Measurements from ENCODE around the gene MICAL3.

MICAL3 gene

DNA sequence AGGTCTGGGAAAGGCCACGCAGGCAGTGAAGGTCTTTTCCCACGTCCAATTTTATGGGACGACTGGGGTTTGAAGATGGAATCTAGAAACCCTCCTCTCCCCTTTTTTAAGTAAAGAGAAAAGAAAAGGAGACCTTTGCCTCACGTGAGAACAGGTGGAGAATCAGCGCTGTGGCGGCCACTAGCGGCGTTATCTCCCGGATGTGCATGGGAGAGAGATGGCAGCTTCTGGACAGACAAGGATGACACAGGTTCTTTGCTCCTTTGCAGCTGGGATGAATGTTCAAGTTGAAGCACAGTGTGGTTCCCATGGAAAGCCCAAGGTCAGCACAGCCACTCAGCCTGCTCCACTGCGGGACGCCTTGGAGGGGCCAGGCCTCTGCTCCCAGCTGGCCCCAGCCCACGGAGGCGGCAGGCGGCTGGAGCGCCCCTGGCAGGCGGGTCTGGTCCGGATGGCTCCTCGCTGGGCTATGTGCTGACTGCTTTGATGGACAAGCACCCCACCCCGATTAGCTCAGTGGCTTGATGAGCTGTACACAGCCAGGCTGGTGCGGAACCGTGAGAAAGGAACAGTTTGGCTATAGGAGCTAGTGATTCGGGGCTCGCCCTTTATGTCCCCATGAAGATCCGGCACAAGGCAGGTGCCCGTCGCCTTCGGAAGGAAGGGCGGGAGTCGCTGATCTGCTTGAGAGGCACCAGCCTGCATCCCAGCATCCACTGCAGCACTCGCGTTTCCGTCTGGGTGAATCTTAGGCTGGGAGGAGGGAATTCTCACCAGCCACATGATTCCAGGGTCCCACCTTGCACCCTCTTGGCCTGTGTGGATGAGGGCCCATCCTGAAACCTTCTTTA lies 235.6 kb downstream of the MICAL3 start:
- H3F3A ChIP-seq (ENCODE audit: insufficient read depth, low read length) = no peaks in the 10 kb centered on the region
- H3K9me3 ChIP-seq (ENCODE audit: low read length) = no peaks in the 10 kb centered on the region
- no peaks in the 10 kb centered on the region for H3K79me2 ChIP-seq (ENCODE audit: insufficient read depth, low read length)
- no peak overlapping the region for H3K4me2 ChIP-seq (ENCODE audit: low read length)
- H4K20me1 ChIP-seq (ENCODE audit: insufficient read depth, low read length) = no peaks in the 10 kb centered on the region
- H3K4me1 ChIP-seq (ENCODE audit: insufficient read depth, low read length, severe bottlenecking) = peaks cover 3% of the 10 kb centered on the region
- no peak for TF ChIP-seq EZH2 (IDR thresholded peaks at IDR 0.05; ENCODE audit: borderline replicate concordance, low read length)
- TF ChIP-seq, protein P1, sequence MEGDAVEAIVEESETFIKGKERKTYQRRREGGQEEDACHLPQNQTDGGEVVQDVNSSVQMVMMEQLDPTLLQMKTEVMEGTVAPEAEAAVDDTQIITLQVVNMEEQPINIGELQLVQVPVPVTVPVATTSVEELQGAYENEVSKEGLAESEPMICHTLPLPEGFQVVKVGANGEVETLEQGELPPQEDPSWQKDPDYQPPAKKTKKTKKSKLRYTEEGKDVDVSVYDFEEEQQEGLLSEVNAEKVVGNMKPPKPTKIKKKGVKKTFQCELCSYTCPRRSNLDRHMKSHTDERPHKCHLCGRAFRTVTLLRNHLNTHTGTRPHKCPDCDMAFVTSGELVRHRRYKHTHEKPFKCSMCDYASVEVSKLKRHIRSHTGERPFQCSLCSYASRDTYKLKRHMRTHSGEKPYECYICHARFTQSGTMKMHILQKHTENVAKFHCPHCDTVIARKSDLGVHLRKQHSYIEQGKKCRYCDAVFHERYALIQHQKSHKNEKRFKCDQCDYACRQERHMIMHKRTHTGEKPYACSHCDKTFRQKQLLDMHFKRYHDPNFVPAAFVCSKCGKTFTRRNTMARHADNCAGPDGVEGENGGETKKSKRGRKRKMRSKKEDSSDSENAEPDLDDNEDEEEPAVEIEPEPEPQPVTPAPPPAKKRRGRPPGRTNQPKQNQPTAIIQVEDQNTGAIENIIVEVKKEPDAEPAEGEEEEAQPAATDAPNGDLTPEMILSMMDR (IDR thresholded peaks at IDR 0.05; ENCODE audit: low read length) = peak; percentile 23
- no peaks in the 10 kb centered on the region for H3K36me3 ChIP-seq (ENCODE audit: insufficient read depth, low read length)
- H3K27me3 ChIP-seq (ENCODE audit: insufficient read depth, low read length) = no peaks in the 10 kb centered on the region
- no peak overlapping the region for H3K27ac ChIP-seq (ENCODE audit: low read depth, low read length, poor library complexity, severe bottlenecking)
- H3K9ac ChIP-seq (ENCODE audit: low read length) = no peak overlapping the region
- no peak overlapping the region for H2AFZ ChIP-seq (ENCODE audit: low read length)
- no peaks in the 10 kb centered on the region for H3K9me2 ChIP-seq (ENCODE audit: low read depth, low read length)
- H3K4me3 ChIP-seq (ENCODE audit: low read depth, low read length, poor library complexity, severe bottlenecking) = no peak overlapping the region

DNA sequence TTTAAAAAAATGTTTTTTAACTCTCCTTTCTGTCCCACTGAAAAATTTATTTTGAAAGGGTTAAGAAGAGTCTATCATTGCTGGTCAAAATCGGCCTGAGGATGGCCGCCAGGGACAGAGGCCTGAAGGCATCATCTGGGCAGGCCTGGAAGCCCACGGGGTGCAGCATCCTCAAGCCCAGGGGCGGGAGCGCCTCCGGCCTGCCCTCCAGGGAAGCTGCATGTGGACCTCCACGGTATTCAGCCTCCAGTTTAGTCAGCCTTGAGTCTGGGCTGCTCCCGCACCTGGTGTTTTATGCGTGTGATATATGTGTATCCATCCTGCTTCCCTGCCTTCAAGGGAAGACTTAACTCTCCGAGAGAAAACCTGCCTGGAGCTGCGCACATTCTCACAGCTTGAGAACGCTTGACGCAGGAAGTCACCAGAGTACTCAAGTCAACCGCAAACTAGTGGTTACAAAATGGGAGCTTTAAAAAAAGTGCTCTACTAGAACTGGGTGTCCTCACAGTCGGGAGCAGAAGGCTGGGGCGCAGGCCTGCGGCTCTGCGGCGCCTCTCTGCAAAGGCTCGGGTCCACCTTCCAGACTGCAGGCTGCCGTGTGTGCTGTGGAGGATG lies 236.5 kb downstream of the MICAL3 start:
- TF ChIP-seq, protein P1 (IDR thresholded peaks at IDR 0.05; ENCODE audit: low read length) = no peak
- TF ChIP-seq EZH2 (IDR thresholded peaks at IDR 0.05; ENCODE audit: borderline replicate concordance, low read length) = no peak
- H3F3A ChIP-seq (ENCODE audit: insufficient read depth, low read length) = no peaks in the 10 kb centered on the region
- H3K36me3 ChIP-seq (ENCODE audit: insufficient read depth, low read length) = no peaks in the 10 kb centered on the region
- H3K9ac ChIP-seq (ENCODE audit: low read length) = no peak overlapping the region
- H3K9me2 ChIP-seq (ENCODE audit: low read depth, low read length) = no peaks in the 10 kb centered on the region
- H4K20me1 ChIP-seq (ENCODE audit: insufficient read depth, low read length) = no peaks in the 10 kb centered on the region
- no peak overlapping the region for H3K4me3 ChIP-seq (ENCODE audit: low read depth, low read length, poor library complexity, severe bottlenecking)
- H3K27me3 ChIP-seq (ENCODE audit: insufficient read depth, low read length) = no peaks in the 10 kb centered on the region
- no peak overlapping the region for H3K27ac ChIP-seq (ENCODE audit: low read depth, low read length, poor library complexity, severe bottlenecking)
- H3K79me2 ChIP-seq (ENCODE audit: insufficient read depth, low read length) = no peaks in the 10 kb centered on the region
- H3K9me3 ChIP-seq (ENCODE audit: low read length) = no peaks in the 10 kb centered on the region
- H2AFZ ChIP-seq (ENCODE audit: low read length) = no peak overlapping the region
- peaks cover 3% of the 10 kb centered on the region for H3K4me1 ChIP-seq (ENCODE audit: insufficient read depth, low read length, severe bottlenecking)
- H3K4me2 ChIP-seq (ENCODE audit: low read length) = no peak overlapping the region

DNA sequence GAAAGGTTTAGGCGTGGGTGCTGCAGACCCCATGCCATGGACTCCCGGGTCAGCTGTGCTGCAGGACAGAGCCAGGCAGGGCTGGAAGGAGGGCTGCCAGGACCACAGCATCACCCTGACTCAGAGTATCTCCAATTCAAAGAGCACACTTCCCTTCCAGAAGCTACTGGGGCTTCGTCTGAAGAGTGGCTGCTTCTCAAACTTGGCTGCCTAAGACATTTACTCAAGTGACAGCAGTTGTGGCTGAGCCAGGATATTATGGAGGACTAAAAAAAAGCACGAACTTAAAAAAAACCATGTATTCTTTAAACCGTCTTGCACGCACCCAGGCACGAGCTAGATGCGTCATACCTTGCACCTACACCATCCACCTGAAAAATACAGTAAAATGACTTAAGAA lies 237.1 kb downstream of the MICAL3 start:
- Histone ChIP-seq H3K9ac (ENCODE audit: low read length) (no peak overlapping the region), H3K27me3 (ENCODE audit: insufficient read depth, low read length) (no peaks in the 10 kb centered on the region), H3K9me2 (ENCODE audit: low read depth, low read length) (no peaks in the 10 kb centered on the region), H3K9me3 (ENCODE audit: low read length) (no peaks in the 10 kb centered on the region), H3F3A (ENCODE audit: insufficient read depth, low read length) (no peaks in the 10 kb centered on the region), H3K27ac (ENCODE audit: low read depth, low read length, poor library complexity, severe bottlenecking) (no peak overlapping the region), H4K20me1 (ENCODE audit: insufficient read depth, low read length) (no peaks in the 10 kb centered on the region), H3K36me3 (ENCODE audit: insufficient read depth, low read length) (no peaks in the 10 kb centered on the region), H2AFZ (ENCODE audit: low read length) (no peak overlapping the region), H3K4me3 (ENCODE audit: low read depth, low read length, poor library complexity, severe bottlenecking) (no peak overlapping the region), H3K4me1 (ENCODE audit: insufficient read depth, low read length, severe bottlenecking) (peaks cover 3% of the 10 kb centered on the region), H3K4me2 (ENCODE audit: low read length) (no peak overlapping the region), H3K79me2 (ENCODE audit: insufficient read depth, low read length) (no peaks in the 10 kb centered on the region)
- TF ChIP-seq EZH2 (IDR thresholded peaks at IDR 0.05; ENCODE audit: borderline replicate concordance, low read length) = no peak
- TF ChIP-seq, protein P1 (IDR thresholded peaks at IDR 0.05; ENCODE audit: low read length) = no peak
